Mononuclear cell (primary cell): ENCODE measurements around the gene HIPK2. TPM values are rescaled to one million over a fixed set of nuclear protein-coding genes. Genes with fewer than 3 reads are reported as not detected.
"Not testable (repeated sequence)": the region's sequence is repeated elsewhere in the genome, so short reads cannot be mapped to it uniquely, and the experiment has no call there.

Source experiments
- H3K27me3 ChIP-seq: 2 replicates; pipeline ENCODE4 v1.6.0; 2011; ENCODE audit warnings: low read length, control low read depth; ENCODE audit not compliant: insufficient read depth
- H3K4me1 ChIP-seq: 2 replicates; pipeline ENCODE4 v1.5.1; 2011; ENCODE audit warnings: mild to moderate bottlenecking, low read length, control low read depth; ENCODE audit not compliant: insufficient read depth
- H3K4me3 ChIP-seq: 2 replicates; pipeline ENCODE4 v1.5.1; 2011; ENCODE audit warnings: mild to moderate bottlenecking, low read length, moderate library complexity
- H3K9me3 ChIP-seq: 2 replicates; pipeline ENCODE4 v1.5.1; 2011; ENCODE audit warnings: low read depth, mild to moderate bottlenecking, control low read depth, low read length
- total RNA-seq: library from RNA; depleted of rRNA; stranded (reverse); fragments of >200 nt; gene quantifications from one replicate; pipeline ENCODE4 v1.2.3, GENCODE V29; 2012

The HIPK2 gene
- total RNA-seq, 1 donor: 14.2 TPM

DNA sequence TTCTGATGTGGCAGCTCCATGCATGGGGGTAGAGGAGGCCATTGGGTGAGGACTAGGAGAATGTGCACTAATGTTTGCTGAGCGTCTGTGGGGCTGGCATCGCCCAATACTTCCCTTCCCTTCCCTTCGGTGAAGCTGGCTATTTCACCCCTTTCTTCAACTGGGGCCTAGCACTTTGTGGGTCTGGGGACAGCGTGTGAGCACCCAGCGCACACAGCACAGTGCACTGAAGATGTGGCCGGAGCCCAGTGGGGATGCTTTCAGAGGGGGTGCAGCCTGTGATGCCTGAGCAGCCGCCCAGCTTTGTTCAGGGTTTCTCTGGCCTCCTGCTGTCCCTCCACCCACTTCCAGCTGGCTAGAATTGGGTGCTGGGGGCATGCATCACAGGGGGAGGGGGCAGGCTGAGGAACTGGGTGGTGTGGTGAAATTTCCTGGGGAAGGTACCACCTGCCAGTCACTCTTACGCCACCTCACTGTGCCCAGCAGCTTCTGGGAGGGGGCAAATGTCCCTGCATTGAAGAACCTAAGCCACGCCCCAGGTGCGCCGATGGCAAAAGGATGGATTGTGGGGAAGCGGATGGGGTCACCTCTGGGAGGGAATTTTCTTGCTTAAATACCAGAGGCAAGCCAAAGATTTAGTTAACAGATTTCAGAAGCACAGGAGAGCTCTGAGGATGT, 208.8 kb downstream of the HIPK2 start:
- Histone ChIP-seq H3K27me3 (no peaks in the 10 kb centered on the region), H3K4me3 (no peak overlapping the region), H3K4me1 (no peaks in the 10 kb centered on the region), H3K9me3 (no peaks in the 10 kb centered on the region)

DNA sequence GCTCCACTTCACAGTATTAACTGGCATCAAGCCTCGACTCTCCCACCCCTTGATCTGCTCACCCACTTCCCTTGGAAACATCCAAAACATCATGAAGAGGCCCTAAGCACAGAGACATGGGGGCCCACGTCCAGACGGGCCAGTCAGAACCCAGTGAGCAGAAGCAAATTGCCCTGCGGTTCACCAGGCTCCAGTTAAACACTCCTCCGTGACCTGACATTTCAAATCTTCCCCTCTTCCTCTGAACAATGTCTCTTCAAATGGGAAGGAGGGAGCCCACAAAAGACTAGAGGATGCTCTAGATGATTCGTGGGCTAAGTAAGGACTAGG, 209.5 kb downstream of the HIPK2 start:
- no peaks in the 10 kb centered on the region for H3K27me3 ChIP-seq
- no peaks in the 10 kb centered on the region for H3K9me3 ChIP-seq
- H3K4me3 ChIP-seq: no peak overlapping the region
- H3K4me1 ChIP-seq: no peaks in the 10 kb centered on the region

GRCh38 chr7:139567647-139568345, 210.0 kb downstream of the HIPK2 start:
- Histone ChIP-seq H3K9me3 (no peaks in the 10 kb centered on the region), H3K27me3 (no peaks in the 10 kb centered on the region), H3K4me1 (no peaks in the 10 kb centered on the region), H3K4me3 (no peak overlapping the region)

DNA sequence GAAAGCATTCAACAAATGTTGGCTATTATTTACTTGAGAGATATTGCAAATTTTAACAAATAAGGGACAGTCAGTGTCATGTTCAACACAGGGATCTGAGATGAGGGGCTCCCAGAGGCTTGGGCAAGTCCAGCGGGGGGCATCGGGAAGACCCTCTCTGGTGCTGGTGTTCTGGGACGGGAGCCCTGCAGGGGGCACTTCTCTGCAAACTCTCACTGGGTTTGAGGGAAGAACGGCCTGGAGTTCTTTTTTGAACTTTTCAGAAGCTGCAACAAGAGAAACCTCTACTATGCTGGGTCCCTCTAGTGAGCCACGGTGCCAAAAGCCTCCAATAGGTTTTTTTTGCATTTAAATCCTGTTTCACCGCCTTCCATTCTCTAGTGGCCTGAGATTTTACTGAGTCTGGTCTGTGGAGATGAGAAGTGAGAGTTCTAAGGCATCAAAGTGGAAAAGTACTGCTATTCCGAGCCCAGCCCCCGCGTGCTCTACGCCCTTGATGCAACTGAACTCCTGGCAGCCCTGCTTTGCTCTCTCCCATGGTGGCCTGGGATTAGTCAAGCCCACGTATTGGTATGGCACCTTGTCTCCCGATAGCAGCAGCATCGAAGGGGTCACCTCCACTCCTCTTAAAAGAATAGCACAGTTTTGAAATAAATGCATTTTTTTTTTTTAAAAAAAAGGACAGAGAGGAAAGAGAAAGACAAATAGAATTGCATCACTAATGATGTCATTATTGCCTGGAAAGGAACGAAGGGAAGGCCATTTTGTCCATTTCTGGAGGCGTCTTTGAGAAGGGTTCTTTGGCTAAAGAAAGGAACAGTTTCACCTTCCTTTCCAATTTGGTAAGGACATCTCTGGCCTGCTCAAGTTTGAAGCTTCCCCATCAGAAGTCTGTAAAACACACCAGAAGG, 210.8 kb downstream of the HIPK2 start:
- Histone ChIP-seq H3K27me3 (no peaks in the 10 kb centered on the region), H3K4me1 (no peaks in the 10 kb centered on the region), H3K9me3 (no peaks in the 10 kb centered on the region), H3K4me3 (no peak overlapping the region)

DNA sequence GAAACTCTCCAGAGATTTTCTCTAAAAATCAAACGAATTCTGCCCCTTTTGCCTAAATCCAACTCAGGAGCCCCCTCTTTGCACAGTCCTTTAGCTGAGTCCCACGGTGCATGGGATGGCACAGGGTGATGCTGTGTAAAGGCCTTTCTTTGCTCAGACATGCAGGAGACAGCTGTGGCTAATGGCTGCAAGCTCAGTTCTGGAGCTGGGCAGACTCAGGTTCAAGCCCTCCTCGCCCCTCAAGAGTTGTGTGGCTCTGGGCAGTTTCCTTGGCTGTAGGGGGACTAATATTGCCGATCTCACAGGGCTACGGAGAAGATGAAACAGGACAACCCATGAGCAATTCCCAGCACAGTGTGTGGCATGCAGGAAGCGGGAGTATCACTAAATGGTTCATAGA, 211.7 kb downstream of the HIPK2 start:
- no peaks in the 10 kb centered on the region for H3K4me1 ChIP-seq

DNA sequence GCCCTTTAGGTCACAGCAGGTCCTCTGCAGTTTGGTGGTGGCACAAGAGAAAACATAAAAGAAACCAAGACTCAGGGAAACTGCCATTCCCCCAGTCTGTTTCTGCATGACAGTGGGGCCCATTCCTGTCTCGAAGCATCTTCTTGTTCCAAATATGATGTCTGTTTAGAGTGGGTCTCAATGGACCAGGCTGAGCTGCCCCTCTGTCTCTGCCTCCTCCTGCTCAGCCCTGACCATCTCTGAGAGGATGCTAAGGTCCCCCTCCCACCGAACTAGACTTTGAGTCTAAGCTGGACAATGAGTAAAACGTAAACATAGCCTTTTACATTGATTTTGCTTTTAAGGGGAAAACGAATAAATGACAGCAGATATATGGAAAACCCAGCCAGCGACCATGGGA, 213.9 kb downstream of the HIPK2 start:
- Histone ChIP-seq H3K9me3 (no peaks in the 10 kb centered on the region), H3K4me1 (no peaks in the 10 kb centered on the region), H3K4me3 (no peak overlapping the region)

More for the DNA sequence above, 211.7 kb downstream of the HIPK2 start:
- Histone ChIP-seq H3K4me3 (no peak overlapping the region), H3K9me3 (no peaks in the 10 kb centered on the region), H3K27me3 (no peaks in the 10 kb centered on the region)

GRCh38 chr7:139562961-139563565, 214.7 kb downstream of the HIPK2 start:
- H3K4me1 ChIP-seq: no peaks in the 10 kb centered on the region
- H3K4me3 ChIP-seq: no peak overlapping the region
- no peaks in the 10 kb centered on the region for H3K9me3 ChIP-seq
- no peaks in the 10 kb centered on the region for H3K27me3 ChIP-seq

More for the DNA sequence above, 213.9 kb downstream of the HIPK2 start:
- no peaks in the 10 kb centered on the region for H3K27me3 ChIP-seq

- Histone ChIP-seq H3K4me1 (no peaks in the 10 kb centered on the region), H3K4me3 (no peak overlapping the region), H3K9me3 (no peaks in the 10 kb centered on the region), H3K27me3 (no peaks in the 10 kb centered on the region)
Measured at GRCh38 chr7:139562491-139562890, 215.3 kb downstream of the HIPK2 start.

DNA sequence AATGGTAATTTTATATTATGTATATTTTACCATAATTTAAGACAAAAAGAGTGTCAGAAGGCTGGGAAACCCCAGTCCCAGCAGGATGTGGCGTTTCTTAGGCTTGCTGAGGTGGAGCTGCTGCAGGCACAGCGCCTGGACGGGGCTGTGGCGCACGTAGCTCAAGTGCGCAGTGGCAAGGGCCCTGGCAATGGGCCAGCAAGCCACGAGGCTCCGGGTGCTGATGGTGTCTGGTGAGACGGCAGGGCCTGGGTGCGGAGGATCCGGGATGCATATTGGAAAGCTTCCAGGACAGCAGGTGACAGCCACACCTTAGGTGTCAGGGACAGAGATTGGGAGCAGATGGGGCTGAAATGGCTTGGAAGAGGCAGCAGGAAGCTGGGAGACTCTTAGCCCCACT, 217.1 kb downstream of the HIPK2 start:
- Histone ChIP-seq H3K4me3 (no peak overlapping the region), H3K27me3 (no peaks in the 10 kb centered on the region), H3K4me1 (no peaks in the 10 kb centered on the region), H3K9me3 (no peaks in the 10 kb centered on the region)

- H3K4me1 ChIP-seq: no peaks in the 10 kb centered on the region
- H3K27me3 ChIP-seq: no peaks in the 10 kb centered on the region
- H3K4me3 ChIP-seq: no peak overlapping the region
- H3K9me3 ChIP-seq: no peaks in the 10 kb centered on the region
Measured at GRCh38 chr7:139560199-139560598, 217.6 kb downstream of the HIPK2 start.

DNA sequence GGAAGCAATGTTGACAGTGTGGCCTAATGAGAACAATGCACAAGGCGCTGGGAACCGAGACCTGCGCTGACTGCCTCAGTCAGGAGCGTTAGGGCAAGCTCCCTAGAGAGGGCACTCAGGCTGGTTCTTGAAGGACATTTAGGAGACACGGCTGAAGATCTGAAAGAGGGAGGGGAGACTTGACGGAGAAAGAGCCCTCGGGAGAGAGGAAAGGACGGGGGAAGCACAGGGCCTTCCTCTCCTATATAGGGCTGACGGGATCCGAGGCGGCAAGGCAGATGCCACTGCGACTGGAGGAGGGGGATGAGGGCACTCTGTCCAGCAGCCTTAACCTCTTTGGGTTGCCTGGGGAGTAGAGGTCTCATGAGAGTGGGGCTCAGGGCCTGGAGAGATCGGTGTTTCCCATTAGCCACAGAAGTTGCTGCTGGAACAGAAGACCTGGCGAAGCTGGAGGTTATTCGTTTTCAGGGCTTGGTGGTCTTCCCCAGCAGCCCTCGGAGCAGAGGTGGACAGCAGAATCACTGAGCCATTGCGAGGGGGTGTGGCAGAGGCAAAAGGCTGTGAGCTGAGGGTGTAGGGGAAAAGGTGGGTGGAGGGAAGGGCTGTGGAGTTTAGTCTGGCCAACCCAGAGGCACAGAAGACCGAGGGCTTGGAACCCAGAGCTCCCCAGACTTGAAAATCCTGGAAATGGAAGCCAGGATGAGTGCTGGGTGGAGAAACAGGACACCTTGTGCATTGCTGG, 218.3 kb downstream of the HIPK2 start:
- H3K27me3 ChIP-seq: no peaks in the 10 kb centered on the region
- H3K4me1 ChIP-seq: no peaks in the 10 kb centered on the region
- H3K9me3 ChIP-seq: no peaks in the 10 kb centered on the region
- no peak overlapping the region for H3K4me3 ChIP-seq

GRCh38 chr7:139557857-139558581, 219.8 kb downstream of the HIPK2 start:
- Histone ChIP-seq H3K4me1 (no peaks in the 10 kb centered on the region), H3K4me3 (no peak overlapping the region), H3K9me3 (no peaks in the 10 kb centered on the region), H3K27me3 (no peaks in the 10 kb centered on the region)

DNA sequence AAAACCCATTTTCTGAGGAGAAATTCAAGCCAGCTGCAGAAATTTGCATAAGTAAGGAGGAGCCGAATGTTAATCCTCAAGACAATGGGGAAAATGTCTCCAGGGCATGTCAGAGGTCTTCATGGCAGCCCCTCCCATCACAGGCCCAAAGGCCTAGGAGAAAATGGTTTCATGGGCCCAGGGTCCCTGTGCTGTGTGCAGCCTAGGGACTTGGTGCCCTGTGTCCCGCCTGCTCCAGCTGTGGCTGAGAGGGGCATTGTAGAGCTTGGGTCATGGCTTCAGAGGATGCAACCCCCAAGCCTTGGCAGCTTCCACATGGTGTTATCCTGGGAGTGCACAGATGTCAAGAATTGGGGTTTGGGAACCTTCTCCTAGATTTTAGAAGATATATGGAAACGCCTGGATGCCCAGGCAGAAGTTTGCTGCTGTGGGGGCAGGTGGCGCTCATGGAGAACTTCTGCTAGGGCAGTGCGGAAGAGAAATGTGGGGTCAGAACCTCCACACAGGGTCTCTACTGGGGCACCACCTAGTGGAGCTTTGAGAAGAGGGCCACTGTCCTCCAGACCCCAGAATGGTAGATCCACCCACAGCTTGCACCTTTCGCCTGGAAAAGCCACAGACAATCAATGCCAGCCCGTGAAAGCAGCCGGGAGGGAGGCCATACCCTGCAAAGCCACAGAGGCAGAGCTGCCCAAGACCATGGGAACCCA, 223.7 kb downstream of the HIPK2 start:
- not testable (repeated sequence) for H3K9me3 ChIP-seq, H3K4me3 ChIP-seq, H3K27me3 ChIP-seq, H3K4me1 ChIP-seq
